Measurements from ENCODE around the gene BCLAF1. TPM values are rescaled to one million over a fixed set of nuclear protein-coding genes. Genes with fewer than 3 reads are reported as not detected.

Gene BCLAF1
- polyA plus RNA-seq, 1 donor (not counting 4 experiments of a cell fraction or from before 2014, with no cell fraction given), result 80.3 TPM

GRCh38 chr6:136290410-136291010, 864 bp upstream of the BCLAF1 start:
- dilution Hi-C loops (cut with MboI; ENCODE audit: extremely low pct_ligation_motif_present, low sequenced_read_pairs), result no loop called here
- peak overlapping the region; percentile 91 for H2AFZ ChIP-seq (ENCODE audit: control insufficient read depth, low read length)
- FAIRE-seq, result no peak

GRCh38 chr6:136289327-136289578, 393 bp downstream of the BCLAF1 start:
- no peak for FAIRE-seq
- peaks cover 41% of the 10 kb centered on the region for H4K20me1 ChIP-seq (ENCODE audit: control insufficient read depth, extremely low read depth, insufficient read depth, low read length)
- H3K9ac ChIP-seq (ENCODE audit: control insufficient read depth, extremely low read depth, insufficient read depth, low read length), result peak overlapping the region; percentile 100
- H3K4me3 ChIP-seq (ENCODE audit: control insufficient read depth in 2 of 3, extremely low read depth in 1 of 3, insufficient read depth in 2 of 3, low read depth in 1 of 3, low read length in 3 of 3), result peak overlapping the region; percentile 80 to 94 (median 93)
- H2AFZ ChIP-seq (ENCODE audit: control insufficient read depth, low read length), result peak overlapping the region; percentile 76
- peak overlapping the region; percentile 99 for H3K4me2 ChIP-seq (ENCODE audit: control insufficient read depth, extremely low read depth, insufficient read depth, low read depth, low read length)
- dilution Hi-C loops (cut with MboI; ENCODE audit: extremely low pct_ligation_motif_present, low sequenced_read_pairs), result no loop called here
- H3K27me3 ChIP-seq (ENCODE audit: control insufficient read depth, extremely low read depth, insufficient read depth, low read length), result no peaks in the 10 kb centered on the region
- H3K79me2 ChIP-seq (ENCODE audit: control insufficient read depth, insufficient read depth, low read length), result peaks cover 52% of the 10 kb centered on the region
- DNase-seq (ENCODE audit: low read depth, low spot score), result no peak
- peak overlapping the region; percentile 100 for H3K27ac ChIP-seq (ENCODE audit: control insufficient read depth, insufficient read depth, low read length)
- H3K36me3 ChIP-seq (ENCODE audit: control insufficient read depth in 2 of 2, extremely low read depth in 1 of 2, insufficient read depth in 2 of 2, low read length in 2 of 2), result peaks cover 0 to 10% of the 10 kb centered on the region in 2 experiments
- H3K9me1 ChIP-seq (ENCODE audit: control insufficient read depth, extremely low read depth, insufficient read depth, low read length), result no peaks in the 10 kb centered on the region
- H3K4me1 ChIP-seq (ENCODE audit: control insufficient read depth, extremely low read depth, insufficient read depth, low read length), result peaks cover 30% of the 10 kb centered on the region
- TF ChIP-seq EZH2 (IDR thresholded peaks at IDR 0.05; ENCODE audit: low read length) (no peak), CTCF (optimal IDR thresholded peaks at IDR 0.05 in 1 of 3, IDR thresholded peaks at IDR 0.05 in 1 of 3, conservative IDR thresholded peaks at IDR 0.05 in 1 of 3; ENCODE audit: extremely low read depth in 1 of 3, insufficient read depth in 2 of 3, low read length in 3 of 3) (peak in 1 of 3 experiments; percentile 0)
- H3K9me3 ChIP-seq (ENCODE audit: control insufficient read depth, low read depth, low read length), result no peaks in the 10 kb centered on the region

More at GRCh38 chr6:136290410-136291010, 864 bp upstream of the BCLAF1 start:
- Histone ChIP-seq H4K20me1 (ENCODE audit: control insufficient read depth, extremely low read depth, insufficient read depth, low read length) (peaks cover 30% of the 10 kb centered on the region), H3K9me3 (ENCODE audit: control insufficient read depth, low read depth, low read length) (no peaks in the 10 kb centered on the region), H3K9me1 (ENCODE audit: control insufficient read depth, extremely low read depth, insufficient read depth, low read length) (no peaks in the 10 kb centered on the region), H3K4me3 (ENCODE audit: control insufficient read depth in 2 of 3, extremely low read depth in 1 of 3, insufficient read depth in 2 of 3, low read depth in 1 of 3, low read length in 3 of 3) (peak overlapping the region; percentile 80 to 94 (median 93)), H3K4me1 (ENCODE audit: control insufficient read depth, extremely low read depth, insufficient read depth, low read length) (peaks cover 18% of the 10 kb centered on the region), H3K9ac (ENCODE audit: control insufficient read depth, extremely low read depth, insufficient read depth, low read length) (peak overlapping the region; percentile 100), H3K36me3 (ENCODE audit: control insufficient read depth in 2 of 2, extremely low read depth in 1 of 2, insufficient read depth in 2 of 2, low read length in 2 of 2) (peaks cover 0 to 7% of the 10 kb centered on the region in 2 experiments), H3K27ac (ENCODE audit: control insufficient read depth, insufficient read depth, low read length) (peak overlapping the region; percentile 100), H3K27me3 (ENCODE audit: control insufficient read depth, extremely low read depth, insufficient read depth, low read length) (no peaks in the 10 kb centered on the region), H3K79me2 (ENCODE audit: control insufficient read depth, insufficient read depth, low read length) (peaks cover 39% of the 10 kb centered on the region), H3K4me2 (ENCODE audit: control insufficient read depth, extremely low read depth, insufficient read depth, low read depth, low read length) (peak overlapping the region; percentile 99)
- TF ChIP-seq CTCF (optimal IDR thresholded peaks at IDR 0.05 in 1 of 3, IDR thresholded peaks at IDR 0.05 in 1 of 3, conservative IDR thresholded peaks at IDR 0.05 in 1 of 3; ENCODE audit: extremely low read depth in 1 of 3, insufficient read depth in 2 of 3, low read length in 3 of 3) (no peak), EZH2 (IDR thresholded peaks at IDR 0.05; ENCODE audit: low read length) (no peak)
- DNase-seq (ENCODE audit: low read depth, low spot score), result no peak

All from keratinocyte (primary cell).